HEK293 (cell line): ENCODE data around the gene ABCG4.
A peak's percentile ranks its signal among the peaks of the same experiment; 100 is the strongest.
"Not testable (repeated sequence)": the region's sequence is repeated elsewhere in the genome, so short reads cannot be mapped to it uniquely, and the experiment has no call there.

Source experiments
- CTCF ChIA-PET: fragments of 350-600 bp; formaldehyde crosslinking; extraction: SDS; loops from one replicate; lab custom pipeline; 2021; ENCODE audit warnings: antibody characterized with exemption; lab: Yijun Ruan, JAX
- POLR2A ChIA-PET: fragments of 300-600 bp; formaldehyde crosslinking; extraction: SDS; loops from one replicate; lab custom pipeline; 2020; ENCODE audit warnings: antibody characterized with exemption, inconsistent platforms; lab: Yijun Ruan, JAX
- H3K27ac ChIP-seq: fragments of 200-500 bp; sonication (Bioruptor generic); 2 replicates; pipeline ENCODE4 v1.5.1; 2014; ENCODE audit warnings: low read depth, low read length, control low read depth, inconsistent platforms; ENCODE audit errors: extremely low read depth
- H3K36me3 ChIP-seq, 2 experiments: fragments of 200-500 bp in 1 of 2; sonication (Bioruptor generic) in 1 of 2; 1 replicate in 1 of 2; 2 replicates in 1 of 2; pipeline ENCODE4 v1.5.1; 2014 to 2017; ENCODE audit warnings: inconsistent platforms in 2 of 2, low read length in 2 of 2; ENCODE audit not compliant: control insufficient read depth in 2 of 2, insufficient read depth in 1 of 2
- H3K4me1 ChIP-seq: fragments of 200-500 bp; sonication (Bioruptor generic); 2 replicates; pipeline ENCODE4 v1.5.1; 2014; ENCODE audit warnings: mild to moderate bottlenecking, low read length, inconsistent platforms; ENCODE audit not compliant: control insufficient read depth, insufficient read depth
- H3K4me3 ChIP-seq: 2 replicates; pipeline ENCODE4 v1.5.1; 2011; ENCODE audit warnings: low read depth, mild to moderate bottlenecking, control low read depth, low read length, moderate library complexity
- H3K9me3 ChIP-seq: fragments of 200-500 bp; sonication (Bioruptor generic); 2 replicates; pipeline ENCODE4 v1.5.1; 2014; ENCODE audit warnings: low read depth, low read length, inconsistent platforms; ENCODE audit not compliant: control insufficient read depth, insufficient read depth
- KLF16 ChIP-seq: fragments of 450-650 bp; formaldehyde crosslinking; IDR thresholded peaks from 2 replicates; pipeline ENCODE4 v1.5.1; 2017; ENCODE audit warnings: missing biosample characterization, missing genetic modification characterization
- MZF1 ChIP-seq: fragments of 450-650 bp; formaldehyde crosslinking; IDR thresholded peaks from 2 replicates; pipeline ENCODE4 v1.5.1; 2017; ENCODE audit warnings: missing biosample characterization, missing genetic modification characterization, borderline replicate concordance
- OSR2 ChIP-seq: fragments of 450-650 bp; formaldehyde crosslinking; IDR thresholded peaks from 2 replicates; pipeline ENCODE4 v1.5.1; 2016; ENCODE audit warnings: missing biosample characterization, missing genetic modification characterization
- SP7 ChIP-seq: fragments of 450-650 bp; formaldehyde crosslinking; IDR thresholded peaks from 2 replicates; pipeline ENCODE4 v1.5.1; 2016; ENCODE audit warnings: missing biosample characterization, missing genetic modification characterization
- ZBTB1 ChIP-seq: fragments of 450-650 bp; formaldehyde crosslinking; IDR thresholded peaks from 2 replicates; pipeline ENCODE4 v1.5.1; 2016; ENCODE audit warnings: missing biosample characterization, missing genetic modification characterization
- ZFP37 ChIP-seq: fragments of 450-650 bp; formaldehyde crosslinking; IDR thresholded peaks from 2 replicates; pipeline ENCODE4 v1.5.1; 2016; ENCODE audit warnings: missing biosample characterization, missing genetic modification characterization
- ZNF169 ChIP-seq: fragments of 450-650 bp; formaldehyde crosslinking; IDR thresholded peaks from 2 replicates; pipeline ENCODE4 v1.5.1; 2016; ENCODE audit warnings: missing biosample characterization, missing genetic modification characterization
- ZNF19 ChIP-seq: fragments of 450-650 bp; formaldehyde crosslinking; IDR thresholded peaks from 2 replicates; pipeline ENCODE4; 2016; ENCODE audit warnings: missing biosample characterization, missing genetic modification characterization, low read depth
- ZNF302 ChIP-seq: fragments of 450-650 bp; formaldehyde crosslinking; IDR thresholded peaks from 2 replicates; pipeline ENCODE4 v1.5.1; 2016; ENCODE audit warnings: missing biosample characterization, missing genetic modification characterization, low read depth
- ZNF350 ChIP-seq: fragments of 450-650 bp; formaldehyde crosslinking; IDR thresholded peaks from 2 replicates; pipeline ENCODE4 v1.5.0; 2017; ENCODE audit warnings: missing biosample characterization, mild to moderate bottlenecking, missing genetic modification characterization
- ZNF416 ChIP-seq: fragments of 450-650 bp; formaldehyde crosslinking; IDR thresholded peaks from 2 replicates; pipeline ENCODE4 v1.5.1; 2016; ENCODE audit warnings: missing biosample characterization, missing genetic modification characterization
- ZNF473 ChIP-seq: fragments of 450-650 bp; formaldehyde crosslinking; IDR thresholded peaks from 2 replicates; pipeline ENCODE4 v1.5.1; 2017; ENCODE audit warnings: missing biosample characterization, missing genetic modification characterization
- ZNF670 ChIP-seq: fragments of 450-650 bp; formaldehyde crosslinking; IDR thresholded peaks from 2 replicates; pipeline ENCODE4 v1.5.1; 2016; ENCODE audit warnings: missing biosample characterization, missing genetic modification characterization, low read depth
- ZNF677 ChIP-seq: fragments of 450-650 bp; IDR thresholded peaks from 2 replicates; pipeline ENCODE4 v1.5.0; 2018; ENCODE audit warnings: missing biosample characterization, mild to moderate bottlenecking, missing genetic modification characterization, moderate library complexity
- ZNF704 ChIP-seq: fragments of 450-650 bp; formaldehyde crosslinking; IDR thresholded peaks from 2 replicates; pipeline ENCODE4 v1.5.1; 2016; ENCODE audit warnings: missing biosample characterization, missing genetic modification characterization
- ZNF776 ChIP-seq: fragments of 450-650 bp; formaldehyde crosslinking; IDR thresholded peaks from 2 replicates; pipeline ENCODE4 v1.5.0; 2017; ENCODE audit warnings: missing biosample characterization, missing genetic modification characterization, borderline replicate concordance
- ZSCAN30 ChIP-seq: fragments of 450-650 bp; IDR thresholded peaks from 2 replicates; pipeline ENCODE4 v1.5.1; 2018; ENCODE audit warnings: missing biosample characterization, mild to moderate bottlenecking, missing genetic modification characterization, moderate library complexity
- TF ChIP-seq, protein P1 (sequence below): fragments of 450-650 bp; formaldehyde crosslinking; IDR thresholded peaks from 2 replicates; pipeline ENCODE4 v1.5.1; 2016; ENCODE audit warnings: missing biosample characterization, missing genetic modification characterization, low read depth
- TF ChIP-seq, protein P2 (sequence below): fragments of 450-650 bp; formaldehyde crosslinking; IDR thresholded peaks from 2 replicates; pipeline ENCODE4 v1.5.1; 2017; ENCODE audit warnings: missing biosample characterization, missing genetic modification characterization
- TF ChIP-seq, protein P3 (sequence below): sonication (generic); formaldehyde crosslinking; IDR thresholded peaks from 2 replicates; pipeline ENCODE4 v1.8.1; 2022; ENCODE audit warnings: mild to moderate bottlenecking, moderate library complexity, missing genetic modification reagents

Gene ABCG4

GRCh38 chr11:119161871-119162270 is 13.0 kb downstream of the ABCG4 start:
- no peaks in the 10 kb centered on the region for H3K9me3 ChIP-seq
- TF ChIP-seq ZNF677 (tag by site-specific recombination), result no peak
- TF ChIP-seq ZNF350 (tag by site-specific recombination), result no peak
- no peak for TF ChIP-seq ZNF670
- TF ChIP-seq ZNF169 (tag by site-specific recombination), result no peak
- TF ChIP-seq, protein P1, sequence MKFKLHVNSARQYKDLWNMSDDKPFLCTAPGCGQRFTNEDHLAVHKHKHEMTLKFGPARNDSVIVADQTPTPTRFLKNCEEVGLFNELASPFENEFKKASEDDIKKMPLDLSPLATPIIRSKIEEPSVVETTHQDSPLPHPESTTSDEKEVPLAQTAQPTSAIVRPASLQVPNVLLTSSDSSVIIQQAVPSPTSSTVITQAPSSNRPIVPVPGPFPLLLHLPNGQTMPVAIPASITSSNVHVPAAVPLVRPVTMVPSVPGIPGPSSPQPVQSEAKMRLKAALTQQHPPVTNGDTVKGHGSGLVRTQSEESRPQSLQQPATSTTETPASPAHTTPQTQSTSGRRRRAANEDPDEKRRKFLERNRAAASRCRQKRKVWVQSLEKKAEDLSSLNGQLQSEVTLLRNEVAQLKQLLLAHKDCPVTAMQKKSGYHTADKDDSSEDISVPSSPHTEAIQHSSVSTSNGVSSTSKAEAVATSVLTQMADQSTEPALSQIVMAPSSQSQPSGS (tag by site-specific recombination), result no peak
- TF ChIP-seq ZBTB1, result no peak
- TF ChIP-seq, protein P2, sequence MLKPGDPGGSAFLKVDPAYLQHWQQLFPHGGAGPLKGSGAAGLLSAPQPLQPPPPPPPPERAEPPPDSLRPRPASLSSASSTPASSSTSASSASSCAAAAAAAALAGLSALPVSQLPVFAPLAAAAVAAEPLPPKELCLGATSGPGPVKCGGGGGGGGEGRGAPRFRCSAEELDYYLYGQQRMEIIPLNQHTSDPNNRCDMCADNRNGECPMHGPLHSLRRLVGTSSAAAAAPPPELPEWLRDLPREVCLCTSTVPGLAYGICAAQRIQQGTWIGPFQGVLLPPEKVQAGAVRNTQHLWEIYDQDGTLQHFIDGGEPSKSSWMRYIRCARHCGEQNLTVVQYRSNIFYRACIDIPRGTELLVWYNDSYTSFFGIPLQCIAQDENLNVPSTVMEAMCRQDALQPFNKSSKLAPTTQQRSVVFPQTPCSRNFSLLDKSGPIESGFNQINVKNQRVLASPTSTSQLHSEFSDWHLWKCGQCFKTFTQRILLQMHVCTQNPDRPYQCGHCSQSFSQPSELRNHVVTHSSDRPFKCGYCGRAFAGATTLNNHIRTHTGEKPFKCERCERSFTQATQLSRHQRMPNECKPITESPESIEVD (tag by site-specific recombination), result no peak
- TF ChIP-seq ZNF776 (tag by site-specific recombination), result no peak
- no peak for TF ChIP-seq KLF16 (tag by site-specific recombination)
- TF ChIP-seq MZF1 (tag by site-specific recombination), result no peak
- no peak for TF ChIP-seq ZNF302
- TF ChIP-seq ZNF704 (tag by site-specific recombination), result no peak
- TF ChIP-seq ZFP37 (tag by site-specific recombination), result no peak
- TF ChIP-seq, protein P3, sequence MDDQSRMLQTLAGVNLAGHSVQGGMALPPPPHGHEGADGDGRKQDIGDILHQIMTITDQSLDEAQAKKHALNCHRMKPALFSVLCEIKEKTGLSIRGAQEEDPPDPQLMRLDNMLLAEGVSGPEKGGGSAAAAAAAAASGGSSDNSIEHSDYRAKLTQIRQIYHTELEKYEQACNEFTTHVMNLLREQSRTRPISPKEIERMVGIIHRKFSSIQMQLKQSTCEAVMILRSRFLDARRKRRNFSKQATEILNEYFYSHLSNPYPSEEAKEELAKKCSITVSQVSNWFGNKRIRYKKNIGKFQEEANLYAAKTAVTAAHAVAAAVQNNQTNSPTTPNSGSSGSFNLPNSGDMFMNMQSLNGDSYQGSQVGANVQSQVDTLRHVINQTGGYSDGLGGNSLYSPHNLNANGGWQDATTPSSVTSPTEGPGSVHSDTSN (CRISPR knock-in tag), result no peak
- no peak for TF ChIP-seq ZNF416 (tag by site-specific recombination)
- no peak for TF ChIP-seq ZNF19 (tag by site-specific recombination)
- no peak for TF ChIP-seq OSR2 (tag by site-specific recombination)
- no peak for TF ChIP-seq ZNF473
- H3K36me3 ChIP-seq, result peaks cover 0 to 9% of the 10 kb centered on the region in 2 experiments; a peak in 1 of 3 replicates
- H3K4me3 ChIP-seq, result no peak overlapping the region
- no peaks in the 10 kb centered on the region for H3K4me1 ChIP-seq
- H3K27ac ChIP-seq, result no peak overlapping the region
- ChIA-PET CTCF (no interaction called here), POLR2A (no interaction called here)

DNA sequence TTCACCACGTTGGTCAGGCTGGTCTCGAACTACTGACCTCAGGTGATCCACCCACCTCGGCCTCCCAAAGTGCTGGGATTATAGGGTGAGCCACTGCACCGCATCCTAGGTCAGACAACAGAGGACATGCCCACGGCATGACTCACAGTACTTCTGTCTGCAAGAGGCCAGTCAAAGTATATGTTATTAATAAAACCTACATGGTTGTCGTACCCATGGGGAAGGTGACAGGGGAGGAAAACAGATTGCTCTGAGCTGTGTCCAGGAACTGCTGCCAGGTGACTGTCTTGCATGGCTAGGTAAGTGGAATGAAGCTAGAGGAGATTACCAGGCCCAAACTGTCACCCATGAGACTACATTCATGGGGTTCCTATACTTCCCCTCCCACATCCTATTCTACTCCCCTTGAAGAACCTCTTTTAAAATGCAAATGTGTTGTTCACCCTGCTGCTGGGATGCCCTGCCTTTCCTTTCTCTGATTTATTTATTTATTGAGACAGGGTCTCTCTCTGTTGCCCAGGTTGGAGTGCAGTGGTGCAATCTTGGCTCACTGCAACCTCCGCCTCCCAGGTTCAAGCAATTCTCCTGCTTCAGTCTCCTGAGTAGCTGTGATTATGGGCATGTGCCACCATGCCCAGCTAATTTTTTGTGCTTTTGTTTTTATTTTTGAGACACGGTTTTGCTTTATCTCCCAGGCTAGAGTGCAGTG is 17.7 kb downstream of the ABCG4 start:
- H3K9me3 ChIP-seq, result no peaks in the 10 kb centered on the region
- no peaks in the 10 kb centered on the region for H3K4me1 ChIP-seq
- no peak overlapping the region for H3K27ac ChIP-seq
- TF ChIP-seq ZSCAN30 (tag by site-specific recombination) (no peak), SP7 (tag by site-specific recombination) (0 out of 2 replicates have a peak, but pooled peaks have one; percentile 16)
- H3K36me3 ChIP-seq, result no peaks in the 10 kb centered on the region
- ChIA-PET CTCF (interaction anchor here (0.6 to 1.1 kb wide), 8 partner anchors 10 to 327 kb away, joined by 3 to 5 read pairs (median 4); partner anchors contain the start of gene DPAGT1), POLR2A (interaction anchor here (1.3 kb wide), 1 partner anchor 71 kb away, joined by 4 read pairs; no protein-coding TSS in a partner anchor)
- H3K4me3 ChIP-seq, result no peak overlapping the region

DNA sequence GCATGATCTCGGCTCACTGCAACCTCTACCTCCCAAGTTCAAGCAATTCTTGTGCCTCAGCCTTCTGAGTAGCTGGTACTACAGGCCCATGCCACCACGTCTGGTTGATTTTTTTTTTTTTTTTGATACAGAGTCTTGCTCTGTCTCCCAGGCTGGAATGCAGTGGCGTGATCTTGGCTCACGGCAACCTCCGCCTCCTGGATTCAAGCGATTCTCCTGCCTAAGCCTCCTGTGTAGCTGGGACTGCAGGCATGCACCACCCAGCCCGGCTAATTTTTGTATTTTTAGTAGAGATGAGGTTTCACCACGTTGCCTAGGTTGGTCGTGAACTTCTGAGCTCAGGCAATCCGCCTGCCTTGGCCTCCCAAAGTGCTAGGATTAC is 18.2 kb downstream of the ABCG4 start:
- H3K4me1 ChIP-seq, H3K4me3 ChIP-seq, H3K36me3 ChIP-seq, H3K9me3 ChIP-seq, H3K27ac ChIP-seq: not testable (repeated sequence)
- ChIA-PET CTCF (interaction anchor here (0.6 to 1.1 kb wide), 11 partner anchors 11 to 327 kb away, joined by 3 to 5 read pairs (median 3); partner anchors contain the start of gene DPAGT1), POLR2A (interaction anchor here (1.3 kb wide), 1 partner anchor 71 kb away, joined by 4 read pairs; no protein-coding TSS in a partner anchor)
